HG03196 (cell line): Measurements from ENCODE around the gene KLHL29.

Experiments used
- ATAC-seq: cut with Tn5 transposase; IDR thresholded peaks from one replicate; pipeline ENCODE4 v1.9.1; 2021; ENCODE audit not compliant: unreplicated experiment

KLHL29 gene

DNA sequence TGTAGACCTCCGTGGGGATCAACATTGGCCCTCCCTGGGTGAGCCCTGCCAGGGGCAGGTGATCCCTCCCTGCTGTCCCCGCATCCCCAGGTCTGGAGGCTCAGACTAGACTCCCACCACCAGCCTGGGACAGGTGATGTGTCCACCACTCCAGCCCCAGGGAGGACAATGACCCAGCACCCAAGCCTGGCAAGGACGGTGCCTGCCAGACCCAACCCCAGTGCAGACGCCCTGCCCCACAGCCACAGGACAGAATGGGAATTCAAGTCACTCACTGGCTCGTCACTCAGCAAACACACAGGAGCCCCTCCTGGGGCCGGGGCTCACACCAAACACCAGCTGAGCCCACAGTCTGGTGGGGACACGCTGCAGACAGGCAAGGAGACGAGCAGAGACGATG is 302.2 kb downstream of the KLHL29 start:
- no peak for ATAC-seq

DNA sequence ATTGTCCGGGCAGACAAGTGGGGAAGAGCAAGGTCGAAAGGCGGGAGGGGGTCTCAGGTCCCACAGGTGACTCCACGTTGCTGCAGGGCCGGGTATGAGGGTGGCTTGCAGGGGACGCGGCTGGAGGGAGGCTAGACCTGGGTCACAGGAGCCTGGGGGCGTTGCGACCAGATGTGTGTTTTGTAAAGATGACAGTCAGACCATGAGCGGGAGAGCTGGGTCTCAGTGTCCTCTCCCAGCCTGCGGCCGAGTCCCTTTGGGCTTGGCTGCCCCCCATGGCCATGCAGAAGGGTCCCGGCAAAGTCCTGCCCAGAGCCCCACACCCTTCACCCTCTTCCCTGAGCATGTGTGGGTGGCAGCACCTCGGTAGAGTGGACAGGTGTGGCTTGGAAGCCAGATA is 302.7 kb downstream of the KLHL29 start:
- ATAC-seq = no peak

GRCh38 chr2:23688486-23689130 is 303.6 kb downstream of the KLHL29 start:
- no peak for ATAC-seq

GRCh38 chr2:23689131-23689700 is 304.2 kb downstream of the KLHL29 start:
- ATAC-seq = no peak

DNA sequence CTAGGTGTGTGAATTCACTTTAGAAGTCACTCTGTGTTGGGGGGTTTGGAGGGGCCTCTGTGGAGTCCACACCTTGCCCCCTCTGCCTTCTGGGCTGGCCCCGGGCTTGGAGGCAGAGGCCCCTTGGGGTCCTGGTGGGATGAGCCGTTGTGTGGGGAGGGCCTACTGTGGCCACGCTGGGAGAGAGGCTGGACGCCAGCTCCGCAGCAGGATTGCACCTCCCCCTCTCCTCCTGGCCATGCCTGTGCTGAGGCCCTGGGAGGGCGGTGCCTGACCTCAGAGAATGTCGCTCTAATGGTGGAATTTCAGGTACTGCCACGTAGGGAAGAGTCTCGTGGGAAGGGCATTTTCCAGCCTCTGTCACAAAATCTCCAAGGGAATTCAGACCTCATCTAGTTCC is 304.9 kb downstream of the KLHL29 start:
- no peak for ATAC-seq

DNA sequence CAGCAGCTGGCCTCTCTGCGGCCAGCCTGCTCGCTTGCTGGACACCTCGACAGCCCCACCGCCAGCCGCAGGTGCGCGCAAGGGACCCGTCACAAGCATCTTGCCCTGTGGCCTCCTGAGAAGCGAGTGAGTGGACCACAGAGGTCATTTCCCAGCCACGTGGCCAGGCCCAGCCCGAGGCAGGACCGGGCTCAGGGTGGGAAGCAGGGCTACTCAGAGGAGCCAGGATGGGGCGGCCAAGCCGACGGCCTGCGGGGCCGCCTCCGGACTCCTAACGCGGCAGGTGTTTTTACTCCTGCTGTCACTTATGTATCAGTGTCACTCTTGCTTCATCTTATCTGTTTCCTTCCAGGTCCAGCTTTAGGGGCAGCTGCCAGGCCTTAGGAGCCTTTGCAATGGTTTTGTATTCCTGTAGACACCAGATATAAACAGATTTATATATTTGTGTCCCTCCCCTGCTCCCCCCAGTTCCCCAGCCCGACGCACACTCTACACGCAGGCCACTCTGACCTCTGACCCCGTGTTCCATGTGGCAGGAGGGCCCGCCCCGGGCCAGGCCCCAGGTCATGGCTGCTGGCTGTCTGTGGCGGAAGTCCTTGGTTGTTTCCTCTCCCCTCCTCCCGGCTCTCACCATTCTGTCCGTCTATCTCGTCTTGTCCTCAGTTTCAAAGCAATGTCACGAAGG is 305.6 kb downstream of the KLHL29 start:
- no peak for ATAC-seq

DNA sequence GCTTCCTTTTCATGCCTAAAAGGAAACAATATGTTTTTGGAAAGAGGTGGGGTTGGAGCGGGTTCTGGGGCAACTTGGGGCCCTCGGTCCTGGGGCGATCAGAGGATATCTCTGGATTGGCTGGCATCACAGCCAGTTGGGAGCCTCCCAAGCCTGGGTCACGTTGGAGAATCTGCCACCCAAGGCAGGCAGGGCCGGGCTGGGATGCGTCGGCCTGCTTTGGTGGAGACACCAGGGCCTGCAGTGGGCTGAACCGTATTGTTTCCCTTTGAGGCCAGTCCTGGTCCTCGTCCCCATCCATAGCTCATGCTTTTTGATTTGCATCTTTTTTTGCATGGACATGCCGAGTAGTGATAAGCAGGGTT is 306.1 kb downstream of the KLHL29 start:
- no peak for ATAC-seq

DNA sequence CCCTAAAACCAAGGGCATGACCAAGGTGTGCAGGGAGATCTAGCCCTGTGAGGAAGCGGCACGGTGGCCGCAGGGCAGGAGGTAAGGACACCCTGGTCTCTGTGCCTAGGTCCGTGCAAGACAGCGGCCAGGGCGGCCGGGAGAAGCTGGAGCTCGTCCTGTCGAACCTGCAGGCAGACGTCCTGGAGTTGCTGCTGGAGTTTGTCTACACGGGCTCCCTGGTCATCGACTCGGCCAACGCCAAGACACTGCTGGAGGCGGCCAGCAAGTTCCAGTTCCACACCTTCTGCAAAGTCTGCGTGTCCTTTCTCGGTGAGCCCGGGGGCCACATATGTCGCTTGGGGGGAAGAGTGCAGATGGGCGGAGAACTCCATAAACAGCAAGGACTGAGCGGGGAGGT is 306.6 kb downstream of the KLHL29 start:
- no peak for ATAC-seq

DNA sequence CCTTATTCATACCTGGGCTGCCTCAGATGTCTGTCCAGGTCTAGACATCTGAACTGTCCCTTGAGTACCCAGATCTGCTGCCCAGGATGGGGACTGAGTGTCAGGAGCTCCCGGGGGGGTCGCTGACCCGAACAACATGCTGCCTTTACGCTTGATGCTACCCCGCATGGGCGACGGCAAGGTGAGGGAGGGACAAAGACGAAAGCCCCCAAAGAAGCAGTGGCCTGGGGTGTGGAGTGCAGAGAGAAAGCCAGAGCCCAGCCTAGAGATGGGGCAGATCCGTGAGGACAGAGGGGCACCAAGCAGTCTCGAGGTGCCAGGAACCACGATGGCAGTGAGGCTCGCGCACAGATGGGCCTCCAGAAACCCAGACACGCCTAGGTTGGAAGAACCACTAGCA is 307.3 kb downstream of the KLHL29 start:
- ATAC-seq = no peak

DNA sequence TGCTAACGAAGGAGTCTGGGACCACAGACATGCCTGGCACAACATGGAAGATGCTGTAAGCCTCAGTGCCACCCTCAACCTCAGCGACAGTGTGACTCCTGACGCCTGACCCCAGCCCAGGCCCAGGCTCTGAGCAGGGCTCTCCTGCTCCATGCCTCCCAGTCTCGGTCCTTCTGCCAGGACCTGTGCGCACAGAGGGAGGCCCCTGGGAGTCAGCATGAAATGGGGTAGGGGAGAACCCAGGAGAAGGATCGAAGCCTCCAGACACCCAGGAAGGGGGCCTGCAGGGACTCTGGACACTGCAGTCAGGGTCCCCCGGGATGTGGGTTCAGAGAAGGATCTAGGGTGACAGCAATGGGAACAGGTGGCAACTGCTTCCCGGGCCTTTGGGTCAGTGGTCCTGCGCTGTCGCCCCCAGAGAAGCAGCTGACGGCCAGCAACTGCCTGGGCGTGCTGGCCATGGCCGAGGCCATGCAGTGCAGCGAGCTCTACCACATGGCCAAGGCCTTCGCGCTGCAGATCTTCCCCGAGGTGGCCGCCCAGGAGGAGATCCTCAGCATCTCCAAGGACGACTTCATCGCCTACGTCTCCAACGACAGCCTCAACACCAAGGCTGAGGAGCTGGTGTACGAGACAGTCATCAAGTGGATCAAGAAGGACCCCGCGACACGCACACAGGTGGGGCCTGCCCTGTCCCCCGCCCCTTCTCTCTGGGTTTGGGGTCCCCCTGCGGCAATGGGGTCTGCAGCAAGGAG is 308.0 kb downstream of the KLHL29 start:
- ATAC-seq = no peak

DNA sequence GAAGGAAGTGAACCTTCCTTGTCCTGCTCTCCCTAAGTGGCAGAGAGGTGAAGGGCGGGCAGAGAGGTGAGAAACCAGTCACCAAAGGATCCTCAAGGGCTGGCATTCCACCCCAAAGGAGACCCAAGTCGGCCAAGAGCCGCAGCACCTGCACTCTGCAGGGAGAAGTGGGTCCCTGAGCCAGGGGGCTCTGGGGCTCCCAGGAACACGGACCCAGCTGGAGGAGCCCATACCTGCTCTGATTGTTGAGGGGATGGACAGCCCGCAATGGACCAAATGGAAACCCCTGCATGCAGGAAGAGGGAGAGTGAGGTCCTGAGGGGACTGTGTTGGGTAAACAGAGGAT is 308.6 kb downstream of the KLHL29 start:
- no peak for ATAC-seq

- no peak for ATAC-seq
These were observed 309.4 kb downstream of the KLHL29 start for GRCh38 chr2:23694058-23695045.

DNA sequence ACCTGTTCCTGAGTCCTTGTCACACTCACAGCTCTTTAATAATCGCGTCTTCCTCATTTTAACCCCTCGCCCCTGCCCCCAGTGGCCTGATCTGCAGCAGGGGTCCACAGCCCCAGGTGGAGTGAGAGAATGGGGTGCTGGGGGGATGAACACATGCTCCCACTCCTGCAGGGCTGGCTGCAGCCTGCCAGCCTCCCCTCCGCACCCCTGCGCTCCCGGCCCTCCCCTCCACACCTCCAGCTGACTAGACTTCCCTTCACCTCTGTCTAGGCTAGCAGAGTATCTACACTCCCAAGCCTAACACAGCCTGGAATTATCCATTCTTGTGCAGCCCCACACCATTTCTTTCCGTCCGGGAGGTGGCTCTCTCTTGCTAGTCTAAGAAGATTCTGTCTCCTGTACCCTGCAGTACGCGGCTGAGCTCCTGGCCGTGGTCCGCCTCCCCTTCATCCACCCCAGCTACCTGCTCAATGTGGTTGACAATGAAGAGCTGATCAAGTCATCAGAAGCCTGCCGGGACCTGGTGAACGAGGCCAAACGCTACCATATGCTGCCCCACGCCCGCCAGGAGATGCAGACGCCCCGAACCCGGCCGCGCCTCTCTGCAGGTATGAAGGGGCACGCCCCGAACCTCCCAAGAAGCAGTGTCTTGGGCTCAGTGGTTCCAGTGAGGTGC is 310.4 kb downstream of the KLHL29 start:
- no peak for ATAC-seq

GRCh38 chr2:23695890-23696751 is 311.1 kb downstream of the KLHL29 start:
- no peak for ATAC-seq

DNA sequence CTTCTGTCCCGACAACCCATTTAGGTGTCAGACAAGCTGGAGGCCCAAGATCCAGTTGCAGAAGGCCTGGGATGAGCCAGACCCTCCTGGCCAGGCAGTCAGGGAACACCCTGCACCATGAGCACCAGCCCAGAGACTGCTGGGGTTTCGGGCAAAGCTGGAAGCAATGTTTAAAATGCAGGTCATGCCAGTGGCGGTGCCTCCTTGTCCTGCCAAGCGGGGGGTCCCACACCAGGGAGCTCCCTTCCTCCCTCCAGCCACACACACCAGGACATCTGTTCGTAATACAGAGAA is 311.7 kb downstream of the KLHL29 start:
- ATAC-seq = no peak

DNA sequence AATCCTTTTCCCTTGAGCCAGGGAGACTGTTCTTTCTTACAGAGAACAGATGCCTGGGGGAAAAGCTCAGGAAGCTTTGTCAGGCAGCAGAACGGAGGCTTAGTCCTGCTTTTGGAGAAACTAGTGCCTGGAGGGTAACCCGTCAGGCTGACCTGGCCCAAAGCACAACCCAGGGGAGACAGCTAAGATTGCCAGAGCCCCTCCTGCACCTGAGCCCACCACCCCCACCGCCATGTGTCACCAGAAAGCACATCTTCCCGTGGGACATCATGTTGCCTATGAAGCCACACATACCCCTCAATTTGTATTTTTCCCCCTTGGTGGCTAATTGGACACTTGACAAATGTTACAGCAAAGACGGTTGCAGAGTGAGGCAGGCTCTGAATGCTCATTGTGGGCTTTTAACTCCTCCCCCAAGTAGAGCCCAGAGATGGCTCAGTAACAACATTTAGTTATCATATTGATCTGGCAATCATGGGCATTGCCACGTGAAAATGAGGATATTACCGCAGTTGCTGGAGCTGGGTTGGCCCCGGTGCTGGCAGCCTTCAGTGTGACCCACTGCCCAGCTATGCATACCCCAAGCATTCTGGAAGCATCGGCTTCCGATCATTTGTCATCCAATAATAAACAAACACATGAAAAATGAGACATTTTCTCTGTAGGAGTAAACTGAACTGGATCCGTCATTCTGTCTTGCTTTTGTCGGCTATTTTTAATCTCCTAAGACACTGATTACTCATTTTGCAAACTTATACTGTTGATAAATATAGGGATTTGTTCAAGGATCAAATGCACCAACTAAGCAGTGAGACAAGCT is 312.5 kb downstream of the KLHL29 start:
- no peak for ATAC-seq

DNA sequence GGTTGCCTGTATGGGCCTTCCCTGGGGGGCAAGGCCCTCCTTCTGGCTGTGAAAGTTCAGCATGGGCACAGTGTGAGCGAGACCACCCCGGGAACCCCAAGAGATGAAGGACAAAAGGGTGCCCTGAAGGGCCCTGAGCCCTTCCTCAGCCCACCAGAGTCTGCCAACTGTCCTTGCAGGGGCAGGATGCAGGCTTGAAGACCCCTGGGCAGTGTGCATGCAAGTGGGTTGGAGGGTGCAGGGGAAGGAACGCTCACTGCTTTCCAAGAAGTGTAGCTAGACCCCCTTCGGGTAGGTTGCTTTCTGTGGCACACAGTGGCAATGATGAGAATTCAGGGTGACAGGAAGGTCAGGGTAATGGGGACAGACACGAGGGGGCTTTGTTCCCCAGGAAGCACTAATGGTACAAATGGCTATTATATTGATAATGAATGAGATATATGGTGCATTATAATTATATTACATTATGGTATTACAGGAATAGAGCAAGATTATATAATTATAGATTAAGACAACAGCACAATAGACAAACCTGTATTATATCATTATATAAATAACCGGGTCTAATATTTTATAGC is 313.2 kb downstream of the KLHL29 start:
- no peak for ATAC-seq
